GM21381 (cell line): ENCODE measurements around the gene ECE1.

Experiments used
- ATAC-seq: cut with Tn5 transposase; IDR thresholded peaks from one replicate; pipeline ENCODE4 v1.9.1; 2021; ENCODE audit warnings: mild to moderate bottlenecking, moderate library complexity; ENCODE audit not compliant: unreplicated experiment

Gene ECE1

DNA sequence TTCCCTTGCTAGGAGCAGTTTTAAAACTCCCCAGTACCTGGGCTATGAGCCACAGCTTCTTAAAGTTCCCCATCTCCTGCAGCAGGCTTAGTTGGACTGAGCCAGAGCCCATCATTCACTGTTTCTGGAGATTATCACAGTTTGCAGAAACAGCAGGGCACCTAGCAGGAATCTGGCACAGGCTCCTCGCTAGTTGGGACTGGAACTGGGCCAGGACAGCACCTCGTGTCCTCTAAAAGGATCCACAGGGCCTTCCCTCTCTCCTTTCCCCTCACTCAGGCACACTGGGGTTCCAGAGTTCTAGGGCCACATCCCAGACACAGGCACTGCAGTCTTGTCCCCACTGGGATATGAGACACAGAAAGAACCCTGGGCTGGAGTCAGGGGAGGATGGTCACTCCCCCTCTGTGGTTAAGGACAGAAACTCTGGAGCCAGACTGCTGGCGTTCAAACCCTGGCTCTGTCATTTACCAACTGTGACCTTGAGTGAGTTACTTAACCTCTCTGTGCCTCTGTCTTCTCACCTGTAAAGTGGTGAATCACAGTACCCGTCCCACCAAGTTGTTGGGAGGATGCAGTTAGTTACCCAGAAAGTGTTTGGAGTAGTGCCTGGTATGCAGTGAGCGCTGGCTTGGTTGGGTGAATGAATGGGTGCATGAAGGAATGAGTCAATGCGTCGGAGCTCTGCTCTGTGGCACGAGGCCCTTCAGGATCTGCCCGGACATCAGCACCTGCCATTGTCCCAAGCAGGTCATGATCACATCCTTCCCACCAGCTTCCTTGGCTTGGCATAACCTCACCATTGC lies 18.8 kb upstream of the ECE1 start:
- no peak for ATAC-seq

DNA sequence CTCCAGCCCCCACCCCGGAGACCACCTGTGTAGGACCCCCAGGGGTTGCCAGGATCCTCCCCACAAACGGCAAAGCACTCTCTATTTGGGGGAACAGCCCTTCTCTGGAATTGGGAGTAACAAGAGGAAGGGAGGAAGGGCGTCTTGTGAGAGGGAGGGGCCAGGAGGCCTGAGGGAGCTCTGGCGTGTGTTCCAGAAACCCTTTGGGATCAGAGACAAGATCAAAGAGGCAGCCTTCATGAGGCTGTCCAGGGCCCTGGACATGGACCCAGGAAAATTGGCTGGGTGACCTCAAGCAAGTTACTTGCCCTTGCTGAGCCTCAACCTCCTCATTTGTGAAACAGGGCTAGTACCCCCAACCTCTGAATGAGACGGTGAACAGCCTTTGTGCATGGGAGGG lies 18.1 kb upstream of the ECE1 start:
- no peak for ATAC-seq

DNA sequence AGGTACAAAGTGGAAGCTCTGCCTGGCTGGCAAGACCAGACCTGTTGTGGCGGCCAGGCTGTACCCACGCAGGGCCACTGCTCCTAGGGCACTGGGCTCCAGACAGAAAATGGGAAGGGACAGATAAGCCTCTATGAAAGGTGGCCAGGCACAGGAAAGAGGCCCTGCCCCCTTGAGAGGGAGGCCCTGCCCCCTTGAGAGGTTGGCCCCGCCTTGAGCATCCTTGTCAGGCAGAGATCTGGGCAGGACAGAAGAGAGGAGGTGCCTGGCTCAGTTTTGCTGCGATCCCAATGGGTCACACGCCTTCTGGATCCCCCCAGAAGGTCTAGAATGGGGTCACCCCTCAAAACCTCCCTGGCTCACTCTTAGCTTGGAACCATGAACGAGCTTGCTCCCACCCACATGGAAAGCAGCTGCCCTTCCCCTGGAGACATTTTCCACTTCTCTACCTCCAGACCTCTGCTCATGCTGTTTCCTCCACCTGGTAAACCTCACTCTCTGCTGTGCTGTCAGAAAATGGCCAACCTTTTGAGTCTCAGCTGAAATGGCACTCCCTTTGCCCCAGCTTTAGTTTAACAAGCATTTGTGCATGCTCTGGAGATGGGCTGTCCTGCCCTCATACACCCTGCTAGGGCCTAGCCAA lies 17.5 kb upstream of the ECE1 start:
- no peak for ATAC-seq

DNA sequence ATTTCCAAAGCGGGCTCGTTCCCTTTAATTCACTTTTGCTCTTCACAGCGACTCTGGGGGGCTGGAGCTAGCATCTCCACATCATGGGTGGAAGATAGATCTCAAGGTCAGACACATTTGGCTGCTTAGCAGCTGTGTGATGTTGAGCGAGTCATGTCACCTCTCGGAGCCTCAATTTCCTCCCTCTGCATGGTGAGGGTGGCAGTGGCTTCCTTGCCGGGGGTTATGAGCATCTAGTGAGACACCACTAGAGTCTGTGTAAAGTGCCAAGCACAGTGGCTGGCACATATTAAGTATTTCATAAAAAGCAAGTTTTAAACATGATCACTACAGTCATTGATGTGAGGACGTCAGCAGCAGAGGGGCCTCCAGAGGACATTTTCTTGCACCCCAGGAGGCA lies 16.9 kb upstream of the ECE1 start:
- ATAC-seq: no peak

DNA sequence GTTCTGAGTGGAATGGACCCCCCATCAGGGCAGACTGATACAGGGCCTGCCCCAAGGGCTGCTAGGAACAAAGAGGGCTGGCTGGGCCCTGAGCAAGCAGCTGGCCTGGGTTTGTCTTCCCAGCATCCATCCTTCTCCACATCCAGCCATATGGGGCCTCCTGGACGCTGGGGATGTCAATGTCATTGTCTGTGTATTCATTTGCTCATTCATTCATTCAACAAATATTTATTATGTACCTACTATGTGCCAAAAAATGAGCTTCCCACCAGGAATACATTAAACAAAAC lies 15.6 kb upstream of the ECE1 start:
- ATAC-seq: no peak

DNA sequence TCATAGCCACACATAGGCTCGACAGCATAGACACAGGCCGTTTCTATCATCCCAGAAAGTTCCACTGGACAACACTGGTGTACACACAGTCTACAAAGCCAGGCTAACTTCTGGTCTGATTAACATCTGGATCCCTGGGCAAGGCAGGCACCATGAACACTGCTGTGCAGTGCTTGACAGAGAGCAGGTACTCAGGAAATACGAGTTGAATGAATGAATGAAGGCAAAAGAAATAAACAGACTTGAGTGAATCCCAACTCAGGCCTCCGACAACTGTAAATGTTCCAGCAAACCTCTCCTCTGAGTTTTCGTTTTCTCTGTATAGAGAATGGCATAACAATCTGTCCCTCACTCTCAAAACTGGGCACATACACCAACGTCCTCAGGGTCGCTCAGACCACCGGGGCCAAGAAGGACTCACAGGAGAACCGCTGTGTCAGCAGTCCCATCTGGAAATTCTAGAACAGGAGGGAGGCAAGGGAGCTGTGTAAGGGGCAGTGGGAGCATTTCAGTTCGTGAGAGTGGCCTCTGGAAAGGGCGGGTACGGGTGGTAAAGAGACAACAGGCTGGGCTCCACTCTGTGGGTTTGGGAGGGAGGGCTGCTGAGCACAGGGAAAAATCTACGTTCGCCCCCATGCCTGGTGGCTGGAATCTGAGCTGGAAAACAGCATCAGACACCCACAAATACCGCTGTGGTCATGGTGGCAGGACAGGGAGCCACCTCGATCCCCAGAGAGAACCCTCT lies 15.1 kb upstream of the ECE1 start:
- no peak for ATAC-seq

DNA sequence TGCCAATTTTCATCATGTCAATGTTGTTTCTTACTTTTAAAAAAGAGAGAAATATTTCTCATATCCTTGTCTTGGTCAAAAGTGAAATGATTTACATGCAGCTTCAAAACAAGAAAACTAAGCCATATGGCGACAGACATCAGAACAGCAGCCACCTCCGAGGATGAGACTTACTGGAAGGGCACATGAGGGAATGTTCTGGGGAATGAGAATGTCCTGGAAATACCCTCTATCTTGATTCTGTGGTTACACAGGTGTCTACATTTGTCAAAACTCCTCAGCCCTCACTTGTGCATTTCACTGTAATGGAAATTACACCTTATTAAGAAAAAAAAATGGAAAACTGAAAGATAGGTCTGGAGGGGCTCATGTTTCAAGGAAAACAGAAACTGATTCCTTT lies 14.2 kb upstream of the ECE1 start:
- ATAC-seq: no peak

DNA sequence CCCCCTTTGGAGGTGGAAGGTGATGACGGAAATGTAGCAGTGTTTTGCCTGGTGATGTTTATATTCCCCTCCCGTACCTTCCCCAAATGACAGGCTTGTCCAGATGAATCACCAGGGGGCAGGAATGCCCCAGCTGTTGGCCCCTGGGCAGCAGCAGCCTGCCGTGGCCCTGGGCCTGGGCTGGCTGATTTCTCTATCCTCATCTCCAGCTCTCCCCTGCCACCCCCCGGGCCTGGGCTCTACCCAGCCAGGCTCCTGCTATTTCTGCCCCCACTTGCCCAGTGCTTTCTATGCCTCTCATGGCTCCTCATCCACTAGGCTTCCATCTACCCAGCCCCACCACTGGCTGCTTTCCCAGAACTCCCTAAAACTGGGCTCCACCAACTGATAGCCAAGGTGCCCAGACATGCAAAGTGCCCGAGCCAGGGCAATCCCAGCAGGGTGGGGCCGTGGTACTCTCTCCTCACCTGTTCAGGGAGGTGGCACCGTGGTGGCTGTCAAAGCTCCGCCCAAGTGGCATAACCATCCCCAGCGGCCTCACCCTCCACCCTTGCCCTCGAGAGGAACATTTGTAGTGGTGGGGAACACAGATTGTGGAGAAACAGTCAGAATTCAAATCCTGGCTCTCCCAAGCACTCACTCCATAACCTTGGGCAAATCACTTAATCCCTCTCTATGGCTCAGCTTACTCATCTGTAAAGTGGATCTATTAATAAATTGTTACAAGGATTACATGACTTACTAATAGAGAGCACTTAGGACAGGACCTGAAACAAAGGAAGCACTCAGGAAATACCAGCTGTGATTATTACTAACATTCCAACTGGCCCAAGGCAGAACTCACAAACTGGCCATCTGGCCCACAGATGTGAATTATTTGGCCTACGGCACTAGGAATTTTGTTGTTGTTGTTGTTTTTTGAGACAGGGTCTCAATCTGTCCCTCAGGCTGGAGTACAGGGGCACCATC lies 12.8 kb upstream of the ECE1 start:
- ATAC-seq: no peak

DNA sequence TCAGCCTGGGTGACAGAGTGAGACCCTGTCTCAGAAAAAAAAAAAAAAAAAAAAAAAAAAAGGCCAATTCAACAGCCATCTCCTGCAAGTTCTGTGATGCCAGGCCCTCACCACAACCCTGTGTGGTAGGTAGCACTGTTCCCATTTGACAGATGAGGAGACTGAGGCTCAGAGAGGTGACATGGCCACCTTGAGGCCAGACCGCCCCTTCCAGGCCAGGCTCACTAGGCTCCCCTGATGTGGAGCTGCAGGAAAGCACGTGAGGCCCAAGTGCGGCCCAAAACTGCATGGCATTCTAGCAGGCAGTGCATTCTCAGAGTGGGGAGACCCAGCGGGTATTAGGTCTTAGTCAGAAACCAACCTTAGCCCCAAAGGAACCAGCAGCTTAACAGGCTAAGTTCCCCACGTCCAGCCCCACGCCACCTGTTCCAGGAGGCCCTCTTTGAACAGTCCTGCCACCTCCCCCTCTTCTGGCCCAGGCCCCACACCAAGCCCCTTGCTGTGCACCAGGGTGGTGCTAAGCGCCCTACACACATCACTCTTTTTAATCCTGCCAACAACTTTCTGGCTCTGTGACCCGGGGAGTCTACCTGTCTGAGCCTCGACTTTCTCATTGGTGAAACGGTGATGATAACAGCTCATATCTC lies 11.7 kb upstream of the ECE1 start:
- no peak for ATAC-seq

DNA sequence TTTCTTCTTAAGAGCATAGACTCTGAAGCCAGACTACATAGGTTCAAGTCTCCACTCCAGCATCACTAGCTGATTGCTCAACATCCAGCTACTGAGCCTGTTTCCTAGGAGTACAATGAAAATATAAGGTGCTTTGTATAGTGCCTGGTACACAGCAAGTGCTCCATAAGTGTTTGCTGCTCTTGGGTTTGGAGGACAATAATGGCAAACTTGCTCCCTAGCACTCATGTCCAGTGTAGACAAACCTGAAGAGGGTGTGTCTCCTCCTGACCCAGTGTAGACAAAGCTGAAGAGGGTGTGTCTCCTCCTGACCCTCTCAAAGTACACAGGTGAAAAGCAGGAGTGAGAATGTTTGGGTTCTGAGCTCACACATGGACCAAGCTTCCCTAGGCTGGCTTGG lies 10.5 kb upstream of the ECE1 start:
- ATAC-seq: no peak

DNA sequence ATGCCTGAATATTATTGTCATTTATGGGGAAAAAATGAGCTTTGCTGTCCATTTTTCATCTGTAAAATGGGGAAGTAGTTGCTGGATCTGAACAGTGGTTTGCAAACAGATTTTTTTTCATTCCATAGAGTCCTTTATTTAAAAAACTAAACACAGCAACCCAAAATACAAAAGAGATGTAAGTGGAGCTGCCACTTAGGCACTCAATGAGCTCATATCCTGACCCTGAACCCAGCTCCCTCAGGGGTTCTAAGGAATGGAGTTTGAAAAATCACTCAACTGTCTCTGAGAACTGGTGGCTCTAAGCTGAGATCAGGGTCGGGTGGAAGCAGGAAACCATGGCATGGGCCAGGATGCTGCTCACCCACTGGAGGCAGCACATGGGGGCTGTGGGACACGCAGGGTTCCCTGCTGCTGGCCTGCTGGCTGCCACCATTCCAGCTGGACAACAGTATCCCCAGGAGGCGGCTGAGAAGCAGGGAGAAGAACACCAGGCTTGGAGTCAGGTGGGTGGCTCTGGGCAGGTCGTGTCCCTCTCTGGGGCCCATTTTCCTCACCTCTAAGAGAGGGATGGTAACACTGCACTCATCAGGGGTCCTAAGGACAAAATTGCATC lies 9.6 kb upstream of the ECE1 start:
- no peak for ATAC-seq

DNA sequence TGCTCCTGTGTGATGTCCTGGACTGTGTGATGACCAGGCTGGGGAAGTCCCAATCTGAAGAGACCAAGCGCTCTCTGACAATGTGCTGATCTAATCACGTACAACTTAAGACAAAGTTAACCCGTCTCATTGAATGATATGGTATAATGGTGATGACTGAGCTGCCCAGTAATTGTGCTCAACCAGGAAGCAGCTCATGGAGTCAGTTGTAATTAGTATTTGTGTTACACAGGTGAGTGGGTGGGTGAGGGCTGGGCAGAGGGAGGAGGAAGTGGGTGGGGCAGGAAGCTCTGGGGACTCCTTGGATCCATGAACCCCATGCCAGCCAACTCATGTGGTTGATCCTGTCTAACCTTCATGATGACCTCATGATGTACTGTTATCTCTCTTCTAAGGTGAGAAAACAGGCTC lies 8.7 kb upstream of the ECE1 start:
- ATAC-seq: no peak

DNA sequence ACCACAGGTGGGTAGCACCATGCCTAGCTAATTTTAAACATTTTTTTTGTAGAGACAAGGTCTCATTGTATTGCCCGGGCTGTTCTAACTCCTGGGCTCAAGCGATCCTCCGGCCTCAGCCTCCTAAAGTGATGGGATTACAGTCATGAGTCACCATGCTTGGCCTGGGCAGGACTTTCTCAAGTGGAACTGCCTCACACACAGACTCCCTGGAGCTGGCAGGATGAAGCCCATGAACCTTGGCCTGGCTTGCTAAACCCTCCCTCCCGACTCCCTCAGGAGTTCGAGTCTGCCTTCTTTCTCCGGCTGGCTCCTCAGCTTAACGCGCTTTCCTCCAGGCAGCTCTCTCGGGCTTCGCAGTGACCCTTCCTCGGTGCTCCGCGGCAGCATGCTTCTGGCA lies 7.7 kb upstream of the ECE1 start:
- no peak for ATAC-seq

DNA sequence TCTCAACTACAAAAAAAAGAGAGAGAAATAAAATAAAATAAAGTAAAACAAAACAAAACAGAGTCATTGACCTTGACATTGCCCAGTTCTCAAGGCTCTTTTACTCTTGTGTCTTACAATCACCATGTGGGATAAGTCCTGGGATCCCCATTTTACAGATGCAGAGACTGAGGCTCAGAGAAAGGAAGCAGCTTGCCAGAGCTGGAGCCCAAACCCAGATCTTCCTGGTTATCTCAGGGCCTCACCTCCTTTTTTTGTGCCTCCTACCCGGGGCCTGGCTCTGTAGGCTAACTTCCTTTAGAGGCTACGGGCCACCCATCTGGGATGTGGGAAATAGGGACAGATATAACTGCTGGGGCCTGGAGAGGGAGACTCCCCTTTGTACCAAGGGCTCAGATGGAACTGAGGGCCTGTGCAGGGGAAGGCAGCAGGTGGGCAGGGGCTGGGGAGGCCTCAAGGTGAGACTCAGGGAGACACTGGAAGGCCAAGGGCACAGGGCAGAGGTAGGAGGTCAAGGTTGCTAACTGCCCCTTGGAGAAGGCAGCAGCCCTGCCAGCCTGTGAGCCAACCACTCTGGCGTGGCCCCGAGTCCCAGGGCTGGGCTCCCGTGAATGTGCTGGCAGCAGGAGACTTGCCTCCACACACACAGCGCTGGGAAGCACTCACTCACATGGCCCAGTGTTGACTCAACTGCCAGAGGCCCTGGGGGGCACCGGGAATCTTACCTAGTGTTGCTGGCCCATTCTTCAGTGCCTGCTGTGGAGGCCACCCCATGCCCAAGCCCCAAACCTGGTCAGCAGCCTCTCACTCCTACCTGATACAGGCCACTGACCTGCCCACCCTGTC lies 6.5 kb upstream of the ECE1 start:
- ATAC-seq: no peak

DNA sequence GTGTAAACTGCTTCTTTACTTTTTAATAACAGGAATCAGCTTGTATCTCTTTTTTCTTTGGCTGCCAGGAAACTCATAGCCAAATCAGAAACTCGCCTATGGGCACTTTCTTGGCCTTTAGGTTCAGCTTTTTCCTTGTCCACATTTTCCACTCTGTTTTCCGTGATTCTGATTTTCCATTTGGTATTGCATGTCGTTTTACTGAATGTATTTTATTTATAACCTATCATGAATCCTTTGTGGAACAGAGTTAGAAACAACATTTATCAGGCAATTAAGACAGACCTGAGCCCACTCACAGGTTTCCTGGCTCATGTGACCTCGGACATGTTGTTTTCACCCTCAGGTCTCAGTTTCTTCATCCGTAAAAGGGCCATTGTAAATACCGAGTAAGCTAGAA lies 5.3 kb upstream of the ECE1 start:
- ATAC-seq: no peak

DNA sequence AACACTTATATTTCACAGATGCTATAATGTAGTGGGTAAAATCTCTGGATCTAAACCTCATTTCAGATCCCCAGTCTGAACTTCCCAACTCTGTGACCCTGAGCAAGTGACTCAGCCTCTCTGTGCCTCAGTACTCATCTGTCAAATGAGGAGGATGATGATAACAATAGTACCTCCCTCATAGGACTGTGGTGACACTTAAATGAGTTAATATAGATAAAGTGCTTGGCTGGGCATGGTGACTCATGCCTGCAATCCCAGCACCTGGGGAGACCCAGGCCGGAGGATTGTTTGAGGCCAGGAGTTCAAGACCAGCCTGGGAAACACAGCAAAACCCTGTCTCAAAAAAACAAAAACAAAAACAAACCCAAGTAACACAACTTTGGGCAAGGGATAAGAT lies 4.7 kb upstream of the ECE1 start:
- no peak for ATAC-seq

DNA sequence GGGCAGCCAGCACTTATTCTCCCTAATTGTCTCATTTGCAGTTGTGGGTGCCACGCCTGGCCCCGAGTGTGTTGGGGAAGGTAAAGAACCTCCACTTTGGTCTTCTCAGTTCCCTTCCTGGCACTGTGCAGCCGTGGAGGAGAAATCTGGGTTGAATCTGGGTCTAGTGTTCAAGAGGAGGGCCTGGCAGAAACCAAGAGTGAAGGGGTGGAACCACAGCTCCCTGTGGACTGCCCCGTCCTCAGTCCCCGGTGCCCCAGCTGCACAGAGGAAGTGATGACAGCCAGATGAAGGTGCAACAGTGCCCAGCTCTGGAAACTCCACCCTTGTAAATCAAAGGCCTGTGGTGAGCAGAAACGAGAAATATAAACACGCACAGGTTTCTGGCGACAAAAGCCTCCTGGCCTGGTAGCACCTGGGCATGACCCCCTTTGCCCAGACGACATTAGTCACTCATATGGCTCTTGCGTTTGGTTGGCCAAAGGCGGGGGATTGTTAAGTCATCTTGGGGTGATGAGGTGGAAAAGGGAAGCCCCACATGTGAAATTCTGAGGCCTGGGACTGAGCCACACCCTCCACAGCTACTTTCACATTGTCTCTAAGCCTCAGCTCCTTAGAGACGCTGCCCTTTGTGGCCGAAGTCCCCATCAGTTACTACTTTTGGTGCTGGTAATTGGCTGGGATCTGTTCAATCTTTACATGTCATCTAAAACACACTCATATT lies 4.2 kb upstream of the ECE1 start:
- ATAC-seq: peak; percentile 53

DNA sequence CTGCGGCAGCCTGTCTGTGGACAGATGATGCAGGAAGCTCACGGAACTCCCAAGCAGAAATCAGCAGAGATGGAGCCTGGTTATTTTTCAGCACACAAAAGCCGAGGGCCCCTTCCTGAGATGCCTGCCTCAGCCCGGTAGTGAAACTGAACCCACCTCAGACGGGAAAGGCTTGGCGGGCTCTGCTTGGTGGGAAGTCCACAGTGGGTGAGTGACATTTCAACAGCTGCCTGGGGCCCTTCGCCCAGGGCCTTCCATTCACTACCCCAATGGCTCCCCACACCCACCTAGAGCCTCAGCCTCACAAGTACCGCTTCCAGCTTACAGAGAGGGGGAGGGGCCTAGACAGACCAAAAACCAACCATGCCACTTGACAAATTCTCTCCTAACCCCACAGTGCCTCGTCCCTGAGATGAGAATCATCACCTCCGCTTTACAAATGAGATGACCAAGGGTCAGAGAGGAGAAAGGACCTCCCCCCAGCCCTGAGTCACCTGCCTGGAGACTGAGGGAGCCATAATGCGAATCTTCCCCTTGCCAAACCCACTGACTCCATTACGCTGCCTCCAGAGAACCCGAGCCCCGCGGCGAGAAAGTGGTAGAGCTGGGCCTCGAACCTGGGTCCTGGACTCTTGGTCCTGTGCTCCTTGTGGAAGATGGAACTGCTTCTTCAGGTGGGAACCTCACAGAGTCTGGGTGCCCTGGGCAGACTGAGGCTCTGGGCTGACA lies 3.4 kb upstream of the ECE1 start:
- ATAC-seq: peak; percentile 29
